HAP-1 (cell line): ENCODE measurements around the gene GSK3A.

Experiments
- DNase-seq, 2 experiments: peaks; one replicate each; pipeline ENCODE4 v3.0.0-alpha.2; 2016 to 2020; ENCODE audit warnings: low spot score in 2 of 2
- H3K27me3 ChIP-seq: fragments of 250-450 bp; sonication (Bioruptor Pico); 2 replicates; pipeline ENCODE4 v1.5.1; 2020; ENCODE audit warnings: low read depth, mild to moderate bottlenecking, moderate library complexity
- H3K36me3 ChIP-seq: fragments of 250-450 bp; sonication (Bioruptor Pico); replicated peaks from 2 replicates; pipeline ENCODE4 v1.5.1; 2020; ENCODE audit warnings: mild to moderate bottlenecking
- H3K4me1 ChIP-seq: fragments of 250-450 bp; sonication (Bioruptor Pico); 2 replicates; pipeline ENCODE4 v1.5.1; 2020; ENCODE audit warnings: mild to moderate bottlenecking
- H3K4me3 ChIP-seq: fragments of 250-450 bp; sonication (Bioruptor Pico); 2 replicates; pipeline ENCODE4 v1.5.1; 2020; ENCODE audit warnings: mild to moderate bottlenecking, moderate library complexity
- H3K9me3 ChIP-seq: fragments of 250-450 bp; sonication (Bioruptor Pico); 2 replicates; pipeline ENCODE4 v1.5.1; 2020; ENCODE audit warnings: mild to moderate bottlenecking, moderate library complexity
- in situ Hi-C: fragments of 300-500 bp; cut with MboI; formaldehyde crosslinking; loops from 3 replicates; pipeline ENCODE4 v1.14.3; 2020; ENCODE audit warnings: low sequenced_read_pairs, inconsistent platforms, mixed read lengths

Gene GSK3A

GRCh38 chr19:42276821-42277220, 34.4 kb upstream of the GSK3A start:
- in situ Hi-C loops: no loop called here
- Histone ChIP-seq H3K9me3 (no peaks in the 10 kb centered on the region), H3K4me1 (peaks cover 10% of the 10 kb centered on the region), H3K27me3 (no peaks in the 10 kb centered on the region), H3K4me3 (no peak overlapping the region), H3K36me3 (0 out of 2 replicates have a peak, but pooled peaks cover 4% of the 10 kb centered on the region)
- DNase-seq: no peak

GRCh38 chr19:42276284-42276683, 33.9 kb upstream of the GSK3A start:
- no peaks in the 10 kb centered on the region for H3K9me3 ChIP-seq
- in situ Hi-C loops: no loop called here
- no peak for DNase-seq
- 0 out of 2 replicates have a peak, but pooled peaks cover 4% of the 10 kb centered on the region for H3K36me3 ChIP-seq
- no peak overlapping the region for H3K4me3 ChIP-seq
- no peaks in the 10 kb centered on the region for H3K27me3 ChIP-seq
- peaks cover 5% of the 10 kb centered on the region for H3K4me1 ChIP-seq

GRCh38 chr19:42275517-42275916, 33.1 kb upstream of the GSK3A start:
- DNase-seq: no peak
- no peaks in the 10 kb centered on the region for H3K9me3 ChIP-seq
- H3K36me3 ChIP-seq: 0 out of 2 replicates have a peak, but pooled peaks cover 4% of the 10 kb centered on the region
- 0 out of 2 replicates have a peak, but pooled peaks cover 2% of the 10 kb centered on the region for H3K4me1 ChIP-seq
- H3K27me3 ChIP-seq: no peaks in the 10 kb centered on the region
- in situ Hi-C loops: no loop called here
- H3K4me3 ChIP-seq: no peak overlapping the region

GRCh38 chr19:42275103-42275502, 32.7 kb upstream of the GSK3A start:
- no peaks in the 10 kb centered on the region for H3K9me3 ChIP-seq
- no peaks in the 10 kb centered on the region for H3K27me3 ChIP-seq
- in situ Hi-C loops: no loop called here
- H3K4me1 ChIP-seq: peaks cover 3% of the 10 kb centered on the region; the same call in 1 of the 2 replicates
- 0 out of 2 replicates have a peak, but pooled peaks cover 4% of the 10 kb centered on the region for H3K36me3 ChIP-seq
- H3K4me3 ChIP-seq: no peak overlapping the region
- no peak for DNase-seq

GRCh38 chr19:42274065-42274682, 31.8 kb upstream of the GSK3A start:
- in situ Hi-C loops: no loop called here
- Histone ChIP-seq H3K27me3 (no peaks in the 10 kb centered on the region), H3K9me3 (no peaks in the 10 kb centered on the region), H3K4me1 (peaks cover 4% of the 10 kb centered on the region; the same call in 1 of the 2 replicates), H3K36me3 (0 out of 2 replicates have a peak, but pooled peaks cover 4% of the 10 kb centered on the region), H3K4me3 (no peak overlapping the region)
- no peak for DNase-seq

GRCh38 chr19:42273407-42274064, 31.1 kb upstream of the GSK3A start:
- in situ Hi-C loops: no loop called here
- DNase-seq: no peak
- no peaks in the 10 kb centered on the region for H3K27me3 ChIP-seq
- peaks cover 4% of the 10 kb centered on the region; the same call in 1 of the 2 replicates for H3K4me1 ChIP-seq
- H3K4me3 ChIP-seq: no peak overlapping the region
- 0 out of 2 replicates have a peak, but pooled peaks cover 4% of the 10 kb centered on the region for H3K36me3 ChIP-seq
- no peaks in the 10 kb centered on the region for H3K9me3 ChIP-seq

GRCh38 chr19:42272989-42273406, 30.6 kb upstream of the GSK3A start:
- Histone ChIP-seq H3K9me3 (no peaks in the 10 kb centered on the region), H3K4me1 (peaks cover 4% of the 10 kb centered on the region; the same call in 1 of the 2 replicates), H3K36me3 (0 out of 2 replicates have a peak, but pooled peaks cover 4% of the 10 kb centered on the region), H3K4me3 (no peak overlapping the region), H3K27me3 (no peaks in the 10 kb centered on the region)
- DNase-seq: no peak
- in situ Hi-C loops: no loop called here

- in situ Hi-C loops: no loop called here
- H3K36me3 ChIP-seq: 0 out of 2 replicates have a peak, but pooled peaks cover 4% of the 10 kb centered on the region
- no peak for DNase-seq
- no peaks in the 10 kb centered on the region for H3K9me3 ChIP-seq
- H3K4me1 ChIP-seq: peaks cover 7% of the 10 kb centered on the region
- H3K4me3 ChIP-seq: no peak overlapping the region
- no peaks in the 10 kb centered on the region for H3K27me3 ChIP-seq
These were observed 30.1 kb upstream of the GSK3A start for GRCh38 chr19:42272535-42272897.

GRCh38 chr19:42271861-42272534, 29.6 kb upstream of the GSK3A start:
- no peak overlapping the region for H3K4me3 ChIP-seq
- peaks cover 10% of the 10 kb centered on the region for H3K4me1 ChIP-seq
- no peak for DNase-seq
- no peaks in the 10 kb centered on the region for H3K9me3 ChIP-seq
- in situ Hi-C loops: no loop called here
- 0 out of 2 replicates have a peak, but pooled peaks cover 4% of the 10 kb centered on the region for H3K36me3 ChIP-seq
- no peaks in the 10 kb centered on the region for H3K27me3 ChIP-seq

- Histone ChIP-seq H3K27me3 (no peaks in the 10 kb centered on the region), H3K9me3 (no peaks in the 10 kb centered on the region), H3K4me3 (no peak overlapping the region), H3K36me3 (0 out of 2 replicates have a peak, but pooled peaks cover 4% of the 10 kb centered on the region), H3K4me1 (peaks cover 10% of the 10 kb centered on the region)
- no peak for DNase-seq
- in situ Hi-C loops: no loop called here
These were observed 28.6 kb upstream of the GSK3A start for GRCh38 chr19:42271045-42271419.

GRCh38 chr19:42270346-42271044, 28.1 kb upstream of the GSK3A start:
- no peak for DNase-seq
- peak overlapping the region; percentile 62; the same call in 1 of the 2 replicates for H3K4me3 ChIP-seq
- 0 out of 2 replicates have a peak, but pooled peaks cover 4% of the 10 kb centered on the region for H3K36me3 ChIP-seq
- H3K4me1 ChIP-seq: peaks cover 10% of the 10 kb centered on the region
- H3K9me3 ChIP-seq: no peaks in the 10 kb centered on the region
- in situ Hi-C loops: no loop called here
- H3K27me3 ChIP-seq: no peaks in the 10 kb centered on the region

GRCh38 chr19:42269478-42270345, 27.3 kb upstream of the GSK3A start:
- H3K4me1 ChIP-seq: peaks cover 10% of the 10 kb centered on the region
- no peak for DNase-seq
- in situ Hi-C loops: no loop called here
- H3K4me3 ChIP-seq: peak overlapping the region; percentile 62
- no peaks in the 10 kb centered on the region for H3K27me3 ChIP-seq
- no peaks in the 10 kb centered on the region for H3K9me3 ChIP-seq
- 0 out of 2 replicates have a peak, but pooled peaks cover 4% of the 10 kb centered on the region for H3K36me3 ChIP-seq
